ENCODE data around the gene ACOT11. TPM values are rescaled to one million over a fixed set of nuclear protein-coding genes. Genes with fewer than 3 reads are reported as not detected.

ACOT11 gene
- total RNA-seq, 1 experiment from 2014 or later = 5.0 TPM

- Histone ChIP-seq H3K36me3 (replicated peaks; ENCODE audit: control insufficient read depth, insufficient read depth, low read length) (no peaks in the 10 kb centered on the region), H3K27me3 (ENCODE audit: control insufficient read depth, insufficient read depth, low read length) (no peaks in the 10 kb centered on the region; the same call in 1 of the 2 replicates), H3K4me3 (ENCODE audit: insufficient read depth, low read depth, low read length) (no peak within 1 kb of the TSS)
- DNase-seq = no peak
Observed at GRCh38 chr1:54640863-54641836, 93.1 kb downstream of the ACOT11 start, which contains the start of gene MROH7. MROH7 (plus strand) TSS chr1:54641786; CDS start chr1:54652927, 11,141 bp downstream.

- DNase-seq = no peak
- Histone ChIP-seq H3K36me3 (replicated peaks; ENCODE audit: control insufficient read depth, insufficient read depth, low read length) (no peaks in the 10 kb centered on the region), H3K4me3 (ENCODE audit: insufficient read depth, low read depth, low read length) (no peak overlapping the region), H3K27me3 (ENCODE audit: control insufficient read depth, insufficient read depth, low read length) (no peaks in the 10 kb centered on the region; the same call in 1 of the 2 replicates)
Observed at GRCh38 chr1:54643736-54644135, 95.7 kb downstream of the ACOT11 start.

- Histone ChIP-seq H3K4me3 (ENCODE audit: insufficient read depth, low read depth, low read length) (no peak overlapping the region), H3K27me3 (ENCODE audit: control insufficient read depth, insufficient read depth, low read length) (no peaks in the 10 kb centered on the region; the same call in 1 of the 2 replicates), H3K36me3 (replicated peaks; ENCODE audit: control insufficient read depth, insufficient read depth, low read length) (no peaks in the 10 kb centered on the region)
- no peak for DNase-seq
Observed at GRCh38 chr1:54645806-54646676, 98.0 kb downstream of the ACOT11 start.

GRCh38 chr1:54649130-54649898 lies 101.3 kb downstream of the ACOT11 start:
- Histone ChIP-seq H3K36me3 (replicated peaks; ENCODE audit: control insufficient read depth, insufficient read depth, low read length) (no peaks in the 10 kb centered on the region), H3K27me3 (ENCODE audit: control insufficient read depth, insufficient read depth, low read length) (no peaks in the 10 kb centered on the region), H3K4me3 (ENCODE audit: insufficient read depth, low read depth, low read length) (no peak overlapping the region)
- no peak for DNase-seq

- Histone ChIP-seq H3K4me3 (ENCODE audit: insufficient read depth, low read depth, low read length) (no peak overlapping the region), H3K36me3 (replicated peaks; ENCODE audit: control insufficient read depth, insufficient read depth, low read length) (no peaks in the 10 kb centered on the region)
- no peak for DNase-seq
Observed at GRCh38 chr1:54649921-54650320, 101.9 kb downstream of the ACOT11 start.

GRCh38 chr1:54650417-54650816 lies 102.4 kb downstream of the ACOT11 start:
- no peak overlapping the region for H3K4me3 ChIP-seq (ENCODE audit: insufficient read depth, low read depth, low read length)
- no peaks in the 10 kb centered on the region for H3K36me3 ChIP-seq (replicated peaks; ENCODE audit: control insufficient read depth, insufficient read depth, low read length)
- no peaks in the 10 kb centered on the region for H3K27me3 ChIP-seq (ENCODE audit: control insufficient read depth, insufficient read depth, low read length)
- DNase-seq = no peak

More at GRCh38 chr1:54649921-54650320, 101.9 kb downstream of the ACOT11 start:
- H3K27me3 ChIP-seq (ENCODE audit: control insufficient read depth, insufficient read depth, low read length) = no peaks in the 10 kb centered on the region

- Histone ChIP-seq H3K4me3 (ENCODE audit: insufficient read depth, low read depth, low read length) (no peak overlapping the region), H3K36me3 (replicated peaks; ENCODE audit: control insufficient read depth, insufficient read depth, low read length) (no peaks in the 10 kb centered on the region), H3K27me3 (ENCODE audit: control insufficient read depth, insufficient read depth, low read length) (no peaks in the 10 kb centered on the region)
- DNase-seq = no peak
Observed at GRCh38 chr1:54651608-54652007, 103.6 kb downstream of the ACOT11 start.

GRCh38 chr1:54652168-54652567 lies 104.1 kb downstream of the ACOT11 start:
- no peak for DNase-seq
- Histone ChIP-seq H3K36me3 (replicated peaks; ENCODE audit: control insufficient read depth, insufficient read depth, low read length) (no peaks in the 10 kb centered on the region), H3K4me3 (ENCODE audit: insufficient read depth, low read depth, low read length) (no peak overlapping the region), H3K27me3 (ENCODE audit: control insufficient read depth, insufficient read depth, low read length) (no peaks in the 10 kb centered on the region)

GRCh38 chr1:54653036-54653435 lies 105.0 kb downstream of the ACOT11 start:
- no peaks in the 10 kb centered on the region for H3K36me3 ChIP-seq (replicated peaks; ENCODE audit: control insufficient read depth, insufficient read depth, low read length)
- H3K27me3 ChIP-seq (ENCODE audit: control insufficient read depth, insufficient read depth, low read length) = no peaks in the 10 kb centered on the region
- no peak overlapping the region for H3K4me3 ChIP-seq (ENCODE audit: insufficient read depth, low read depth, low read length)
- no peak for DNase-seq

GRCh38 chr1:54658164-54658913 lies 110.3 kb downstream of the ACOT11 start:
- Histone ChIP-seq H3K4me3 (ENCODE audit: insufficient read depth, low read depth, low read length) (no peak overlapping the region), H3K36me3 (replicated peaks; ENCODE audit: control insufficient read depth, insufficient read depth, low read length) (no peaks in the 10 kb centered on the region), H3K27me3 (ENCODE audit: control insufficient read depth, insufficient read depth, low read length) (no peaks in the 10 kb centered on the region)
- no peak for DNase-seq

Other genes with a start within 250 kb of the ACOT11 start
- gene SSBP3, start 141.8 kb upstream of the ACOT11 start, total RNA-seq (2014; rRNA removed; shearing (Covaris generic)) = 98.0 and 109 TPM in 2 replicates
- not detected in 2 replicates for gene FAM151A, start 75.3 kb downstream of the ACOT11 start, total RNA-seq (2014; rRNA removed; shearing (Covaris generic))
- 0.03 and 0.18 TPM in 2 replicates for gene MROH7, start 93.6 kb downstream of the ACOT11 start, total RNA-seq (2014; rRNA removed; shearing (Covaris generic))
- gene TTC4, start 167.6 kb downstream of the ACOT11 start, total RNA-seq (2014; rRNA removed; shearing (Covaris generic)) = 35.8 and 37.3 TPM in 2 replicates
- gene PARS2, start 216.3 kb downstream of the ACOT11 start, total RNA-seq (2014; rRNA removed; shearing (Covaris generic)) = 25.2 and 27.9 TPM in 2 replicates